ENCODE measurements around the gene PMF1. TPM values are rescaled to one million over a fixed set of nuclear protein-coding genes. Genes with fewer than 3 reads are reported as not detected.
A peak's percentile ranks its signal among the peaks of the same experiment; 100 is the strongest.

Gene PMF1
- total RNA-seq, 1 experiment from 2014 or later: 96.6 TPM

DNA sequence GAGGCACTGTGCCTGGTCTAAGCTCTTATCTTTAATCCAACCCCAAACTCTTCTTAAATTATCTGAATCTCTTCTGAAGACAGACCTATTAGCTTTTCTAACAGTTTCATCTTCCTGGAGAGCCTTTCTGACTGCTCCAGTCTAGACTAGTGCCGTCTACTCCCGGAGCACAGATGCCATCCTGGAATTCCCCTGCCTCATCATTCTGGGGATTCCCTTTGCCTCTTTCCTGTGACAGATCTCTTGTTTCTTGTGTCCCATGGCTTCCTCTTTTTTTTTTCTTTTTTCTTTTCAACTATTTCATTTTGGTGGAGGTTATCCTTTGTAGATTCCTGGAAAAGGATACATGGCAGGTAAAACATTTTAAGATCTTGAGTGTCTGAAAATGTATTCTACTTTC is 47.7 kb upstream of the PMF1 start:
- ChIA-PET POLR2A (ENCODE audit: low non-redundant PET) (interaction anchor here (0.6 kb wide), 2 partner anchors 58 to 70 kb away, joined by 3 to 4 read pairs; no protein-coding TSS in a partner anchor), CTCF (no interaction called here)
- BruUV-seq (replicated peaks): no TSS peak
- no peak overlapping the region for H3K27ac ChIP-seq (ENCODE audit: low read depth, low read length, poor library complexity, severe bottlenecking)
- no peak for DNase-seq (ENCODE audit: low spot score)
- H3K27me3 ChIP-seq (replicated peaks; ENCODE audit: insufficient read depth, low read depth, low read length, poor library complexity): no peaks in the 10 kb centered on the region
- no peak for TF ChIP-seq EZH2 (IDR thresholded peaks at IDR 0.05; ENCODE audit: borderline replicate concordance, low read depth, low read length, poor library complexity, severe bottlenecking)
- TF ChIP-seq, protein P1, sequence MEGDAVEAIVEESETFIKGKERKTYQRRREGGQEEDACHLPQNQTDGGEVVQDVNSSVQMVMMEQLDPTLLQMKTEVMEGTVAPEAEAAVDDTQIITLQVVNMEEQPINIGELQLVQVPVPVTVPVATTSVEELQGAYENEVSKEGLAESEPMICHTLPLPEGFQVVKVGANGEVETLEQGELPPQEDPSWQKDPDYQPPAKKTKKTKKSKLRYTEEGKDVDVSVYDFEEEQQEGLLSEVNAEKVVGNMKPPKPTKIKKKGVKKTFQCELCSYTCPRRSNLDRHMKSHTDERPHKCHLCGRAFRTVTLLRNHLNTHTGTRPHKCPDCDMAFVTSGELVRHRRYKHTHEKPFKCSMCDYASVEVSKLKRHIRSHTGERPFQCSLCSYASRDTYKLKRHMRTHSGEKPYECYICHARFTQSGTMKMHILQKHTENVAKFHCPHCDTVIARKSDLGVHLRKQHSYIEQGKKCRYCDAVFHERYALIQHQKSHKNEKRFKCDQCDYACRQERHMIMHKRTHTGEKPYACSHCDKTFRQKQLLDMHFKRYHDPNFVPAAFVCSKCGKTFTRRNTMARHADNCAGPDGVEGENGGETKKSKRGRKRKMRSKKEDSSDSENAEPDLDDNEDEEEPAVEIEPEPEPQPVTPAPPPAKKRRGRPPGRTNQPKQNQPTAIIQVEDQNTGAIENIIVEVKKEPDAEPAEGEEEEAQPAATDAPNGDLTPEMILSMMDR (conservative IDR thresholded peaks at IDR 0.05; ENCODE audit: low read depth, low read length): no peak
- H3K36me3 ChIP-seq (ENCODE audit: insufficient read depth, low read length, poor library complexity, severe bottlenecking): no peaks in the 10 kb centered on the region
- no peak overlapping the region for H3K4me3 ChIP-seq (ENCODE audit: low read depth, low read length, poor library complexity, severe bottlenecking)
- H3K4me1 ChIP-seq (ENCODE audit: insufficient read depth, low read length, poor library complexity, severe bottlenecking): peaks cover 10% of the 10 kb centered on the region
- H3K9me3 ChIP-seq (ENCODE audit: low read depth, low read length, poor library complexity, severe bottlenecking): peaks cover 4% of the 10 kb centered on the region
- intact Hi-C loops (cut with micrococcal nuclease; ENCODE audit: unreplicated experiment): no loop called here

DNA sequence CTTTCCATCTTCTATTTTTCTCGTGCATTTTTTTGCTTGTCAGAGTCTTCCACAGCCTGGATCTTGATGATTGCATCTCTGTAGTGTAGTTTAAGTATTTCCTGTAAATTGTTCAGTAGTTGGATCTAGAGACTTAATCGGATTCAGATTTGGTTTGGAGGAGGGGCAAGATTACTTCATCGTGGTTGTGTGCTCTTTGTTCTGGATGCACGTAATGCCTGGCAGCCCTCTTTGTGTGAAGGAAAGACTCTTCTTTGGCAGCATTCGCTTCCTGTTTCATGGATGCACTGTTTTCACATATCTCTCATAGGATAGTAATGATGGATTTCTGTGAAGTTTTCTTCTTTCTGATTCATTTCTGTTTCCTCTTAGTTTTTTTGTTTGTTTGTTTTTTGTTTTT is 45.3 kb upstream of the PMF1 start:
- ChIA-PET POLR2A (ENCODE audit: low non-redundant PET) (no interaction called here), CTCF (interaction anchor here (0.6 kb wide), 1 partner anchor 57 kb away, joined by 4 read pairs; no protein-coding TSS in a partner anchor)
- no peaks in the 10 kb centered on the region for H3K4me1 ChIP-seq (ENCODE audit: insufficient read depth, low read length, poor library complexity, severe bottlenecking)
- no peaks in the 10 kb centered on the region for H3K36me3 ChIP-seq (ENCODE audit: insufficient read depth, low read length, poor library complexity, severe bottlenecking)
- TF ChIP-seq EZH2 (IDR thresholded peaks at IDR 0.05; ENCODE audit: borderline replicate concordance, low read depth, low read length, poor library complexity, severe bottlenecking): no peak
- TF ChIP-seq, protein P1 (conservative IDR thresholded peaks at IDR 0.05; ENCODE audit: low read depth, low read length): no peak
- H3K27ac ChIP-seq (ENCODE audit: low read depth, low read length, poor library complexity, severe bottlenecking): peak overlapping the region; percentile 78
- BruUV-seq (replicated peaks): no TSS peak
- DNase-seq (ENCODE audit: low spot score): peak; percentile 92
- H3K4me3 ChIP-seq (ENCODE audit: low read depth, low read length, poor library complexity, severe bottlenecking): no peak overlapping the region
- H3K27me3 ChIP-seq (replicated peaks; ENCODE audit: insufficient read depth, low read depth, low read length, poor library complexity): no peaks in the 10 kb centered on the region
- peaks cover 4% of the 10 kb centered on the region for H3K9me3 ChIP-seq (ENCODE audit: low read depth, low read length, poor library complexity, severe bottlenecking)
- intact Hi-C loops (cut with micrococcal nuclease; ENCODE audit: unreplicated experiment): no loop called here

DNA sequence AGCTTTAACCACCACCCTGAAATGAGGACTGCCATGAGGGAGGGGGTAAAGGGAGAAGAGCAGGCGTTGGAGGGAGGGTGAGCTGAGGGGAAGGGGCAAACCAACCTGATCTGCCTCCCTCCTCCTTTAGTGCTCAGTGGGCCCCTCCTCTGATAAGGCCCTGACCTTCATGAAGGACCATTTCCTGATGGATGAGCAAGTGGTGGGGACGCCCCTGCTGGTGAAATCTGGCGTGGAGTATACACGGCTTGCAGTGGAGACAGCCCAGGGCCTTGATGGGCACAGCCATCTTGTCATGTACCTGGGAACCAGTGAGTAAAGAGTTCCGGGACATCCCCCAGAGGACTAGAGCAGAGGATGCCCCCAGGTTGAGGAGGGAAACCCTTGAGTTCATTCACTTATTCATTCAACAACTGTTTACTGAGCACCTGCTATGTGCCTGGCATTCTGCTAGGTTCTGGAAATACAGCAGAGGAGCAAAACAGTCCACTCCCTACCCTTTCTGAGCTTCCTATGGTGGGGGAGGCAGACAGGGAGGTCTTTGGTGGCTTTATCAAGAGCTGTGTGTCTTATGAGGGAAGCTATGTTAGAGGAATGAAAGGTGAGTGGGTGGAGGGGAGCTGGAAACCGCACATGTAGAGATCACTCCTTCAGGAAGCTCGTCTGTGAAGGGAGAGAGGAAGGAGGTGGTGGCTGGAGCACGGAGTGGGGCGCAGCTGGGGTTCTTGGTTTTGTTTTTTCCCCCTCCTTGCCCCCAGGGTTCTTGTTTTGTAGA is 39.9 kb upstream of the PMF1 start:
- Histone ChIP-seq H3K36me3 (ENCODE audit: insufficient read depth, low read length, poor library complexity, severe bottlenecking) (no peaks in the 10 kb centered on the region), H3K27ac (ENCODE audit: low read depth, low read length, poor library complexity, severe bottlenecking) (no peak overlapping the region), H3K27me3 (replicated peaks; ENCODE audit: insufficient read depth, low read depth, low read length, poor library complexity) (no peaks in the 10 kb centered on the region), H3K4me1 (ENCODE audit: insufficient read depth, low read length, poor library complexity, severe bottlenecking) (no peaks in the 10 kb centered on the region), H3K9me3 (ENCODE audit: low read depth, low read length, poor library complexity, severe bottlenecking) (no peaks in the 10 kb centered on the region), H3K4me3 (ENCODE audit: low read depth, low read length, poor library complexity, severe bottlenecking) (no peak overlapping the region)
- TF ChIP-seq EZH2 (IDR thresholded peaks at IDR 0.05; ENCODE audit: borderline replicate concordance, low read depth, low read length, poor library complexity, severe bottlenecking): no peak
- TF ChIP-seq, protein P1 (conservative IDR thresholded peaks at IDR 0.05; ENCODE audit: low read depth, low read length): peak; percentile 28; the same call in 1 of the 2 replicates
- POLR2A ChIA-PET (ENCODE audit: low non-redundant PET): no interaction called here
- no peak for DNase-seq (ENCODE audit: low spot score)
- intact Hi-C loops (cut with micrococcal nuclease; ENCODE audit: unreplicated experiment): no loop called here
- CTCF ChIA-PET: interaction anchor here (0.5 to 1.5 kb wide), 2 partner anchors 28 to 31 kb away, joined by 3 to 6 read pairs; no protein-coding TSS in a partner anchor
- BruUV-seq (replicated peaks): no TSS peak

Measured in A673 (cell line).